Mesodermal cell (in vitro differentiated cells): Measurements from ENCODE around the gene SNRNP35.

Source experiments
- H3K27ac ChIP-seq: 2 replicates; pipeline ENCODE4 v1.7.0; 2013; ENCODE audit warnings: mild to moderate bottlenecking, low read depth, low read length, moderate library complexity; ENCODE audit not compliant: severe bottlenecking
- H3K36me3 ChIP-seq: 2 replicates; pipeline ENCODE4 v1.7.1; 2013; ENCODE audit warnings: mild to moderate bottlenecking, low read length, moderate library complexity; ENCODE audit not compliant: control insufficient read depth, insufficient read depth
- H3K4me1 ChIP-seq: one replicate; pipeline ENCODE4 v1.7.1; 2013; ENCODE audit warnings: mild to moderate bottlenecking, low read length; ENCODE audit not compliant: insufficient read depth, control insufficient read depth, poor library complexity, severe bottlenecking
- H3K4me3 ChIP-seq: 2 replicates; pipeline ENCODE4 v1.7.0; 2013; ENCODE audit warnings: low read length, control low read depth, mild to moderate bottlenecking; ENCODE audit not compliant: insufficient read depth, poor library complexity, severe bottlenecking; ENCODE audit errors: extremely low read depth
- H3K9me3 ChIP-seq: 2 replicates; pipeline ENCODE4 v1.7.1; 2013; ENCODE audit warnings: mild to moderate bottlenecking, low read length, moderate library complexity; ENCODE audit not compliant: control insufficient read depth
- WGBS, 2 experiments: methylation state at CpG; one replicate each; pipeline ENCODE4 v1.1.5; 2013; ENCODE audit warnings: missing lambda C conversion rate in 2 of 2; ENCODE audit not compliant: insufficient coverage in 2 of 2; 5-methylcytosine and 5-hydroxymethylcytosine counted together

The SNRNP35 gene

GRCh38 chr12:123433615-123434014, 24.3 kb upstream of the SNRNP35 start:
- Histone ChIP-seq H3K4me1 (no peaks in the 10 kb centered on the region), H3K9me3 (no peaks in the 10 kb centered on the region), H3K4me3 (no peak overlapping the region), H3K27ac (no peak overlapping the region), H3K36me3 (no peaks in the 10 kb centered on the region)
- 91 to 100% methylated on average over 3 to 5 of the region's 6 CpGs for WGBS, 2 experiments

- 73 to 90% methylated on average over 3 of the region's 5 CpGs for WGBS, 2 experiments
- Histone ChIP-seq H3K4me1 (no peaks in the 10 kb centered on the region), H3K27ac (no peak overlapping the region), H3K4me3 (peak overlapping the region; percentile 80), H3K36me3 (no peaks in the 10 kb centered on the region), H3K9me3 (no peaks in the 10 kb centered on the region)
These were observed 22.3 kb upstream of the SNRNP35 start for GRCh38 chr12:123435636-123436016.

- WGBS, 2 experiments: 2% methylated on average over 45 to 62 of the region's 69 CpGs
- Histone ChIP-seq H3K36me3 (no peaks in the 10 kb centered on the region), H3K27ac (no peak within 1 kb of the TSS), H3K9me3 (no peaks in the 10 kb centered on the region), H3K4me3 (peak within 1 kb of the TSS; percentile 80), H3K4me1 (no peaks in the 10 kb centered on the region)
These were observed 21.6 kb upstream of the SNRNP35 start, which contains the start of gene RILPL2 for GRCh38 chr12:123436017-123436964. Gene RILPL2 (minus strand): TSS chr12:123436684. CDS start chr12:123436420, 264 bp downstream.

GRCh38 chr12:123441523-123442164, 16.3 kb upstream of the SNRNP35 start:
- 85 to 87% methylated on average over 11 to 13 of the region's 13 CpGs for WGBS, 2 experiments

GRCh38 chr12:123442774-123443173, 15.2 kb upstream of the SNRNP35 start:
- H3K4me1 ChIP-seq: peaks cover 12% of the 10 kb centered on the region
- no peak overlapping the region for H3K4me3 ChIP-seq
- H3K9me3 ChIP-seq: no peaks in the 10 kb centered on the region
- no peak overlapping the region for H3K27ac ChIP-seq
- WGBS, 2 experiments: 85 to 96% methylated on average over 2 to 3 of the region's 4 CpGs
- no peaks in the 10 kb centered on the region for H3K36me3 ChIP-seq

More at GRCh38 chr12:123441523-123442164, 16.3 kb upstream of the SNRNP35 start:
- H3K4me1 ChIP-seq: peaks cover 12% of the 10 kb centered on the region
- H3K36me3 ChIP-seq: no peaks in the 10 kb centered on the region
- H3K9me3 ChIP-seq: no peaks in the 10 kb centered on the region
- no peak overlapping the region for H3K4me3 ChIP-seq
- H3K27ac ChIP-seq: no peak overlapping the region

GRCh38 chr12:123444092-123445026, 13.6 kb upstream of the SNRNP35 start:
- Histone ChIP-seq H3K4me1 (peaks cover 12% of the 10 kb centered on the region), H3K36me3 (no peaks in the 10 kb centered on the region), H3K9me3 (no peaks in the 10 kb centered on the region), H3K4me3 (no peak overlapping the region), H3K27ac (no peak overlapping the region)
- 91 to 93% methylated on average over 3 to 5 of the region's 8 CpGs for WGBS, 2 experiments

GRCh38 chr12:123445388-123446332, 12.3 kb upstream of the SNRNP35 start:
- H3K4me1 ChIP-seq: peaks cover 12% of the 10 kb centered on the region
- no peaks in the 10 kb centered on the region for H3K9me3 ChIP-seq
- H3K27ac ChIP-seq: peak overlapping the region; percentile 13
- no peak overlapping the region for H3K4me3 ChIP-seq
- WGBS, 2 experiments: 71 to 81% methylated on average over 15 of the region's 18 CpGs
- no peaks in the 10 kb centered on the region for H3K36me3 ChIP-seq

GRCh38 chr12:123446333-123446713, 11.6 kb upstream of the SNRNP35 start:
- 58 to 82% methylated on average over 3 to 4 of the region's 4 CpGs for WGBS, 2 experiments
- H3K9me3 ChIP-seq: no peaks in the 10 kb centered on the region
- no peaks in the 10 kb centered on the region for H3K36me3 ChIP-seq
- peaks cover 12% of the 10 kb centered on the region for H3K4me1 ChIP-seq
- no peak overlapping the region for H3K4me3 ChIP-seq
- H3K27ac ChIP-seq: peak overlapping the region; percentile 13

GRCh38 chr12:123449249-123449733, 8.6 kb upstream of the SNRNP35 start:
- Histone ChIP-seq H3K27ac (no peak overlapping the region), H3K9me3 (no peaks in the 10 kb centered on the region), H3K4me1 (peaks cover 12% of the 10 kb centered on the region), H3K36me3 (no peaks in the 10 kb centered on the region), H3K4me3 (no peak overlapping the region)
- 89 to 92% methylated on average over 1 to 2 of the region's 2 CpGs for WGBS, 2 experiments
